HepG2 (cell line): Measurements from ENCODE around the gene EIF4G3. TPM values are rescaled to one million over a fixed set of nuclear protein-coding genes. Genes with fewer than 3 reads are reported as not detected.

Experiments
- ATAC-seq: fragments of 200-7000 bp; cut with Tn5 transposase; 3 replicates; pipeline ENCODE4 v1.9.1; 2020; ENCODE audit warnings: mild to moderate bottlenecking, moderate library complexity
- BruUV-seq: library from RNA; stranded (reverse); fragments of 400-500 nt; replicated peaks from 2 replicates; lab custom pipeline; 2021; lab: Mats Ljungman, UMichigan
- CTCF ChIA-PET: fragments of 300-600 bp; formaldehyde crosslinking; extraction: SDS; loops from one replicate; lab custom pipeline; 2021; ENCODE audit warnings: low total read pairs, inconsistent platforms, low intra/inter-chr PET ratio; lab: Yijun Ruan, JAX
- POLR2A ChIA-PET: fragments of 350-600 bp; sonication (Branson Sonifier 250); formaldehyde crosslinking; loops from one replicate; lab custom pipeline; 2020; ENCODE audit warnings: antibody characterized with exemption, inconsistent platforms; lab: Yijun Ruan, JAX
- DNase-seq: peaks from one replicate; pipeline ENCODE4 v3.0.0-alpha.2; 2015; ENCODE audit warnings: low spot score
- FAIRE-seq: peaks from 3 replicates; lab custom pipeline; 2011; peaks lifted over from hg19 to GRCh38; lab: Jason Lieb, UNC
- H2AFZ ChIP-seq: one replicate; pipeline ENCODE4 v1.6.1; 2011; ENCODE audit warnings: low read length, inconsistent platforms
- H3K27ac ChIP-seq: fragments of 300-600 bp; 3 replicates; pipeline ENCODE4 v1.8.0; 2011; ENCODE audit warnings: mixed run types, mild to moderate bottlenecking, mixed read lengths, low read length, inconsistent platforms; ENCODE audit not compliant: insufficient read depth; ENCODE audit errors: extremely low read length
- H3K27me3 ChIP-seq, 2 experiments: fragments of 200-600 bp in 1 of 2; 2 replicates in 1 of 2; 3 replicates in 1 of 2; pipeline versions ENCODE4 v1.6.0 to v1.8.0; 2011; ENCODE audit warnings: low read length in 2 of 2, mild to moderate bottlenecking in 2 of 2, moderate library complexity in 2 of 2, inconsistent platforms in 1 of 2; ENCODE audit not compliant: insufficient read depth in 2 of 2, control insufficient read depth in 1 of 2
- H3K36me3 ChIP-seq, 2 experiments: fragments of 200-600 bp in 1 of 2; replicated peaks in 1 of 2; 2 replicates in 1 of 2; 3 replicates in 1 of 2; pipeline versions ENCODE4 v1.5.1 to v1.8.0; 2011; ENCODE audit warnings: low read length in 2 of 2, inconsistent platforms in 1 of 2; ENCODE audit not compliant: insufficient read depth in 2 of 2, control insufficient read depth in 1 of 2
- H3K4me1 ChIP-seq: 2 replicates; pipeline ENCODE4 v1.5.1; 2012; ENCODE audit warnings: low read length, inconsistent platforms; ENCODE audit not compliant: insufficient read depth
- H3K4me2 ChIP-seq: 2 replicates; pipeline ENCODE4 v1.6.0; 2011; ENCODE audit warnings: low read depth, low read length, inconsistent platforms
- H3K4me3 ChIP-seq, 3 experiments: fragments of 200-600 bp in 1 of 3; sonication (generic), shearing (Covaris generic) in 1 of 3; replicated peaks in 1 of 3; 2 replicates each; pipeline ENCODE4 v1.5.1; 2011 to 2016; ENCODE audit warnings: low read length in 3 of 3, inconsistent platforms in 2 of 3, low read depth in 2 of 3, mild to moderate bottlenecking in 2 of 3, control low read depth in 1 of 3, mixed read lengths in 1 of 3; ENCODE audit not compliant: insufficient read depth in 1 of 3
- H3K79me2 ChIP-seq: one replicate; pipeline ENCODE4 v1.6.1; 2011; ENCODE audit warnings: low read length, inconsistent platforms; ENCODE audit not compliant: insufficient read depth
- H3K9ac ChIP-seq: 2 replicates; pipeline ENCODE4 v1.6.0; 2011; ENCODE audit warnings: mild to moderate bottlenecking, low read depth, low read length, inconsistent platforms; ENCODE audit not compliant: insufficient read depth
- H3K9me3 ChIP-seq: 2 replicates; pipeline ENCODE4 v1.5.1; 2012; ENCODE audit warnings: mild to moderate bottlenecking, low read length
- H4K20me1 ChIP-seq: 2 replicates; pipeline ENCODE4 v1.6.0; 2011; ENCODE audit warnings: inconsistent platforms, mild to moderate bottlenecking, low read length, moderate library complexity; ENCODE audit not compliant: insufficient read depth
- AFF4 ChIP-seq: sonication (generic); formaldehyde crosslinking; IDR thresholded peaks from 2 replicates; pipeline ENCODE4 v1.4.0; 2020; ENCODE audit warnings: missing genetic modification reagents
- ARID5B ChIP-seq: IDR thresholded peaks from 2 replicates; pipeline ENCODE4 v1.4.0; 2020; ENCODE audit warnings: mild to moderate bottlenecking, missing genetic modification reagents
- HNRNPLL ChIP-seq: fragments of 200-400 bp; formaldehyde crosslinking; IDR thresholded peaks from 2 replicates; pipeline ENCODE4 v1.6.1; 2017; ENCODE audit warnings: mild to moderate bottlenecking, low read depth, low read length; ENCODE audit not compliant: poor library complexity, severe bottlenecking
- IKZF1 ChIP-seq: fragments of 450-650 bp; IDR thresholded peaks from 2 replicates; pipeline ENCODE4 v1.7.1; 2016
- KLF13 ChIP-seq: sonication (generic); formaldehyde crosslinking; IDR thresholded peaks from 2 replicates; pipeline ENCODE4 v1.4.0; 2020; ENCODE audit warnings: mild to moderate bottlenecking, missing genetic modification reagents
- KLF15 ChIP-seq: sonication (generic); formaldehyde crosslinking; IDR thresholded peaks from 2 replicates; pipeline ENCODE4 v1.8.1; 2023; ENCODE audit warnings: borderline replicate concordance, mild to moderate bottlenecking, inconsistent platforms, missing genetic modification reagents, mixed read lengths
- NCOR1 ChIP-seq: fragments of 200-600 bp; sonication (generic); IDR thresholded peaks from 2 replicates; pipeline ENCODE4 v1.7.0; 2017; ENCODE audit warnings: antibody characterized with exemption, low read length, borderline replicate concordance
- SIN3B ChIP-seq: fragments of 150-350 bp; IDR thresholded peaks from 2 replicates; pipeline ENCODE4 v1.6.1; 2014; ENCODE audit warnings: low read length
- SMAD9 ChIP-seq: sonication (generic); formaldehyde crosslinking; IDR thresholded peaks from 2 replicates; pipeline ENCODE4 v1.5.1; 2020; ENCODE audit warnings: mild to moderate bottlenecking, missing genetic modification reagents
- TEAD2 ChIP-seq: sonication (generic); formaldehyde crosslinking; IDR thresholded peaks from 2 replicates; pipeline ENCODE4 v1.9.0; 2021; ENCODE audit warnings: missing genetic modification reagents
- ZNF282 ChIP-seq: fragments of 450-650 bp; IDR thresholded peaks from 2 replicates; pipeline ENCODE4 v1.6.1; 2018; ENCODE audit not compliant: partially characterized antibody
- ZNF317 ChIP-seq: sonication (generic); formaldehyde crosslinking; IDR thresholded peaks from 2 replicates; pipeline ENCODE4 v1.5.0; 2020; ENCODE audit warnings: mild to moderate bottlenecking, missing genetic modification reagents
- ZNF333 ChIP-seq: sonication (generic); formaldehyde crosslinking; IDR thresholded peaks from 2 replicates; pipeline ENCODE4 v1.4.0; 2020; ENCODE audit warnings: mild to moderate bottlenecking, missing genetic modification reagents, borderline replicate concordance
- ZNF337 ChIP-seq: sonication (generic); formaldehyde crosslinking; IDR thresholded peaks from 2 replicates; pipeline ENCODE4 v1.5.1; 2020; ENCODE audit warnings: missing genetic modification reagents, low read depth, mild to moderate bottlenecking, borderline replicate concordance
- ZXDC ChIP-seq: sonication (generic); formaldehyde crosslinking; IDR thresholded peaks from 2 replicates; pipeline ENCODE4 v1.5.0; 2020; ENCODE audit warnings: mild to moderate bottlenecking, missing genetic modification reagents
- WGBS: methylation state at CpG from one replicate; pipeline ENCODE4 v1.1.6; 2017; ENCODE audit warnings: low lambda C conversion rate; 5-methylcytosine and 5-hydroxymethylcytosine counted together
- in situ Hi-C: cut with HindIII; loops from 2 replicates; pipeline ENCODE4 v1.10.0; 2017; ENCODE audit warnings: low pct_unique_long_range_greater_than_20kb; ENCODE audit not compliant: extremely low pct_ligation_motif_present
- intact Hi-C: fragments of 100-400 bp; cut with micrococcal nuclease; formaldehyde crosslinking; loops from one replicate; pipeline ENCODE4 v1.10.0; 2022; ENCODE audit not compliant: unreplicated experiment
- polyA plus RNA-seq, 8 experiments: library from polyadenylated mRNA; depleted of rRNA in 3 of 8; stranded (reverse) in 7 of 8; unstranded in 1 of 8; fragments of >200 nt; fragmentation: Illumina TruSeq in 4 of 8; extraction: Trizol in 4 of 8; gene quantifications; 2 replicates each; pipeline versions ENCODE4 v1.2.1 to v1.2.3, GENCODE V29; 2011 to 2016; ENCODE audit warnings: low read depth in 4 of 8, missing spikeins in 1 of 8, mixed read lengths in 1 of 8; ENCODE audit not compliant: insufficient read depth in 1 of 8
- total RNA-seq, 5 experiments: library from RNA; depleted of rRNA; stranded (reverse); fragments of >200 nt; fragmentation: Illumina TruSeq; extraction: Trizol; gene quantifications; 2 replicates each; pipeline ENCODE4 v1.2.3, GENCODE V29; 2016; ENCODE audit warnings: low read depth in 1 of 5

EIF4G3 gene
- total and polyA plus RNA-seq, 2 of the 13 experiments (the other 11 are each of a cell fraction or from before 2014, with no cell fraction given): 22.2 to 27.6 TPM

- Histone ChIP-seq H3K36me3 (peaks cover 0 to 12% of the 10 kb centered on the region in 2 experiments; a peak in 2 of 5 replicates), H3K27ac (no peak overlapping the region)
- no peak for DNase-seq
- TF ChIP-seq KLF15 (CRISPR knock-in tag): no peak
- no peak for TF ChIP-seq NCOR1
- TF ChIP-seq ZXDC (CRISPR knock-in tag): no peak
- TF ChIP-seq ZNF317 (CRISPR knock-in tag): no peak
- no peak for TF ChIP-seq ARID5B (CRISPR knock-in tag)
- TF ChIP-seq AFF4 (CRISPR knock-in tag): no peak
- TF ChIP-seq ZNF333 (CRISPR knock-in tag): no peak
- TF ChIP-seq SIN3B: no peak
- TF ChIP-seq SMAD9 (CRISPR knock-in tag): no peak
- TF ChIP-seq ZNF337: no peak
- TF ChIP-seq HNRNPLL: no peak
- TF ChIP-seq IKZF1: no peak
- no peak for TF ChIP-seq KLF13 (CRISPR knock-in tag)
- TF ChIP-seq ZNF282: no peak
- no peak for TF ChIP-seq TEAD2 (CRISPR knock-in tag)
- TF ChIP-seq, all 625 proteins: peak for 0
- Histone ChIP-seq H3K9me3 (no peaks in the 10 kb centered on the region), H4K20me1 (no peaks in the 10 kb centered on the region), H3K27me3 (no peaks in the 10 kb centered on the region), H3K4me3 (no peak overlapping the region), H3K79me2 (no peaks in the 10 kb centered on the region), H2AFZ (no peak overlapping the region), H3K4me2 (no peak overlapping the region), H3K9ac (no peak overlapping the region), H3K4me1 (peaks cover 13% of the 10 kb centered on the region)
- FAIRE-seq (no peak), ATAC-seq (no peak)
- 89% methylated on average over 5 of the region's 5 CpGs for WGBS
- in situ Hi-C loops: no loop called here
- intact Hi-C loops: no loop called here
- BruUV-seq: no TSS peak
- CTCF ChIA-PET: no interaction called here
- POLR2A ChIA-PET: no interaction called here
Measured at GRCh38 chr1:20811916-20812315, 364.8 kb downstream of the EIF4G3 start.
